Transverse colon (tissue), 3 donors: ENCODE data around the gene ELAVL3.

ENCODE experiments used
- POLR2A ChIP-seq: fragments of 450-650 bp; IDR thresholded peaks from one replicate; pipeline ENCODE4 v1.6.1; 2016; ENCODE audit warnings: antibody characterized with exemption, mild to moderate bottlenecking, moderate library complexity
- TF ChIP-seq, protein P1 (sequence below), 5 experiments: fragments of 200-600 bp in 3 of 5; fragments of 450-650 bp in 2 of 5; sonication (generic) in 3 of 5; IDR thresholded peaks; 1 replicate in 2 of 5; 2 replicates in 3 of 5; pipeline ENCODE4 v1.5.1; 2016 to 2017; ENCODE audit warnings: antibody characterized with exemption in 5 of 5, inconsistent platforms in 3 of 5, mild to moderate bottlenecking in 2 of 5, moderate library complexity in 1 of 5

DNA sequence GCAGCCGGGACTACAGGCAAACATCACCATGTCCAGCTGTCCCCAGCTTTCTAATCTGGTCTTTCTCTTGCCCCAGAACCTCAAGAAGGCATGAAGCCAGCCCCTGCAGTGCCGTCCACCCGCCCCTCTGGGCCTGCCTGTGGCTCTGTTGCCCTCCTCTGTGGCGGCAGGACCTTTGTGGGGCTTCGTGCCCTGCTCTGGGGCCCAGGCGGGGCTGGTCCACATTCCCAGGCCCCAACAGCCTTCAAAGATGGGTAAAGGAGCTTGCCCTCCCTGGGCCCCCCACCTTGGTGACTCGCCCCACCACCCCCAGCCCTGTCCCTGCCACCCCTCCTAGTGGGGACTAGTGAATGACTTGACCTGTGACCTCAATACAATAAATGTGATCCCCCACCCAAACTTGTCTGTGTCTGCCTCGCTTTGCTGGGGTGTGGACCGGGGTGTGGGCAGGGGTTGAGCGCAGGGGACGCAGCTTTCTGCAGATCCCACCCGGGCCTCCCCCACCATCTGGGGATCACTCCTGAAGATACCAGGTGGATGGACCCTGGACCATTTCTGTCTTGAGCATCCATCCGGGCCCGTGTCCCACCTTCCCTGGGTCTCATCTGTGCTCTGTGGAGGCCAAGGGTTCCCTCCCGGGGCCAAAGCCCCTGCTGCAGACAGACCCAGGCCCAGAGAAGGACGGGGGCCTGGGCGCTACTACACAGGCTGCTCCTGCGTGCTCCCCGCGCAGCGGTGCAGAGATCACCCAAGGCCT, 30.1 kb downstream of the ELAVL3 start:
- TF ChIP-seq, protein P1, sequence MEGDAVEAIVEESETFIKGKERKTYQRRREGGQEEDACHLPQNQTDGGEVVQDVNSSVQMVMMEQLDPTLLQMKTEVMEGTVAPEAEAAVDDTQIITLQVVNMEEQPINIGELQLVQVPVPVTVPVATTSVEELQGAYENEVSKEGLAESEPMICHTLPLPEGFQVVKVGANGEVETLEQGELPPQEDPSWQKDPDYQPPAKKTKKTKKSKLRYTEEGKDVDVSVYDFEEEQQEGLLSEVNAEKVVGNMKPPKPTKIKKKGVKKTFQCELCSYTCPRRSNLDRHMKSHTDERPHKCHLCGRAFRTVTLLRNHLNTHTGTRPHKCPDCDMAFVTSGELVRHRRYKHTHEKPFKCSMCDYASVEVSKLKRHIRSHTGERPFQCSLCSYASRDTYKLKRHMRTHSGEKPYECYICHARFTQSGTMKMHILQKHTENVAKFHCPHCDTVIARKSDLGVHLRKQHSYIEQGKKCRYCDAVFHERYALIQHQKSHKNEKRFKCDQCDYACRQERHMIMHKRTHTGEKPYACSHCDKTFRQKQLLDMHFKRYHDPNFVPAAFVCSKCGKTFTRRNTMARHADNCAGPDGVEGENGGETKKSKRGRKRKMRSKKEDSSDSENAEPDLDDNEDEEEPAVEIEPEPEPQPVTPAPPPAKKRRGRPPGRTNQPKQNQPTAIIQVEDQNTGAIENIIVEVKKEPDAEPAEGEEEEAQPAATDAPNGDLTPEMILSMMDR (IDR thresholded peaks at IDR 0.05): no peak
- no peak for TF ChIP-seq POLR2A
